Transverse colon (tissue), 3 donors: ENCODE data around the gene PIM3.

Source experiments
- CTCF ChIP-seq, 5 experiments: fragments of 200-600 bp in 3 of 5; fragments of 450-650 bp in 2 of 5; sonication (generic) in 3 of 5; IDR thresholded peaks; 1 replicate in 2 of 5; 2 replicates in 3 of 5; pipeline ENCODE4 v1.5.1; 2016 to 2017; ENCODE audit warnings: antibody characterized with exemption in 5 of 5, inconsistent platforms in 3 of 5, mild to moderate bottlenecking in 2 of 5, moderate library complexity in 1 of 5
- POLR2A ChIP-seq: fragments of 450-650 bp; IDR thresholded peaks from one replicate; pipeline ENCODE4 v1.6.1; 2016; ENCODE audit warnings: antibody characterized with exemption, mild to moderate bottlenecking, moderate library complexity

GRCh38 chr22:50004918-50005317, 44.3 kb downstream of the PIM3 start:
- no peak for TF ChIP-seq POLR2A
- TF ChIP-seq CTCF (IDR thresholded peaks at IDR 0.05) = no peak
